Measurements from ENCODE around the gene SET.
A peak's percentile ranks its signal among the peaks of the same experiment; 100 is the strongest.
"Not testable (repeated sequence)": the region's sequence is repeated elsewhere in the genome, so short reads cannot be mapped to it uniquely, and the experiment has no call there.

The SET gene

GRCh38 chr9:128688501-128689292 lies at the start of gene SET:
Gene SET, plus strand, starts transcription at chr9:128689222. Its CDS starts 361 bp downstream, at chr9:128689583.
- peak; percentile 96 for DNase-seq

GRCh38 chr9:128640603-128641002 lies 48.4 kb upstream of the SET start:
- no peak for DNase-seq

- no peak for DNase-seq
Observed at GRCh38 chr9:128642675-128643245, 46.3 kb upstream of the SET start.

- DNase-seq, result peak; percentile 21
Observed at GRCh38 chr9:128643519-128644300, 45.3 kb upstream of the SET start.

- DNase-seq, result not testable (repeated sequence)
Observed at GRCh38 chr9:128648206-128648605, 40.8 kb upstream of the SET start.

- DNase-seq, result no peak
Observed at GRCh38 chr9:128651798-128652197, 37.2 kb upstream of the SET start.

- no peak for DNase-seq
Observed at GRCh38 chr9:128653908-128654307, 35.1 kb upstream of the SET start.

GRCh38 chr9:128654481-128654880 lies 34.5 kb upstream of the SET start:
- DNase-seq, result no peak

- peak; percentile 95 for DNase-seq
Observed at GRCh38 chr9:128656416-128657343, 32.3 kb upstream of the SET start, which contains the start of gene DYNC2I2. Gene DYNC2I2, minus strand, starts transcription at chr9:128656847. Its CDS starts 121 bp downstream, at chr9:128656726.

GRCh38 chr9:128657344-128657704 lies 31.7 kb upstream of the SET start:
- DNase-seq, result no peak

- no peak for DNase-seq
Observed at GRCh38 chr9:128657796-128658195, 31.2 kb upstream of the SET start.

GRCh38 chr9:128666481-128666941 lies 22.5 kb upstream of the SET start:
- DNase-seq, result not testable (repeated sequence)

- DNase-seq, result no peak
Observed at GRCh38 chr9:128669786-128670185, 19.2 kb upstream of the SET start.

GRCh38 chr9:128675382-128675781 lies 13.6 kb upstream of the SET start:
- no peak for DNase-seq

- no peak for DNase-seq
Observed at GRCh38 chr9:128677794-128678193, 11.2 kb upstream of the SET start.

- DNase-seq, result no peak
Observed at GRCh38 chr9:128683340-128684064, 5.5 kb upstream of the SET start.

GRCh38 chr9:128684065-128684324 lies 5.0 kb upstream of the SET start:
- DNase-seq, result no peak

GRCh38 chr9:128684325-128685199 lies 4.5 kb upstream of the SET start:
- no peak for DNase-seq

- DNase-seq, result no peak
Observed at GRCh38 chr9:128685636-128686489, 3.2 kb upstream of the SET start.

GRCh38 chr9:128687453-128687852 lies 1.6 kb upstream of the SET start:
- DNase-seq, result no peak

All from NCI-H345 (cell line).